ENCODE data around the gene RGS6. TPM values are rescaled to one million over a fixed set of nuclear protein-coding genes. Genes with fewer than 3 reads are reported as not detected.

RGS6 gene
- total RNA-seq, 2 experiments from 2014 or later, result not detected

DNA sequence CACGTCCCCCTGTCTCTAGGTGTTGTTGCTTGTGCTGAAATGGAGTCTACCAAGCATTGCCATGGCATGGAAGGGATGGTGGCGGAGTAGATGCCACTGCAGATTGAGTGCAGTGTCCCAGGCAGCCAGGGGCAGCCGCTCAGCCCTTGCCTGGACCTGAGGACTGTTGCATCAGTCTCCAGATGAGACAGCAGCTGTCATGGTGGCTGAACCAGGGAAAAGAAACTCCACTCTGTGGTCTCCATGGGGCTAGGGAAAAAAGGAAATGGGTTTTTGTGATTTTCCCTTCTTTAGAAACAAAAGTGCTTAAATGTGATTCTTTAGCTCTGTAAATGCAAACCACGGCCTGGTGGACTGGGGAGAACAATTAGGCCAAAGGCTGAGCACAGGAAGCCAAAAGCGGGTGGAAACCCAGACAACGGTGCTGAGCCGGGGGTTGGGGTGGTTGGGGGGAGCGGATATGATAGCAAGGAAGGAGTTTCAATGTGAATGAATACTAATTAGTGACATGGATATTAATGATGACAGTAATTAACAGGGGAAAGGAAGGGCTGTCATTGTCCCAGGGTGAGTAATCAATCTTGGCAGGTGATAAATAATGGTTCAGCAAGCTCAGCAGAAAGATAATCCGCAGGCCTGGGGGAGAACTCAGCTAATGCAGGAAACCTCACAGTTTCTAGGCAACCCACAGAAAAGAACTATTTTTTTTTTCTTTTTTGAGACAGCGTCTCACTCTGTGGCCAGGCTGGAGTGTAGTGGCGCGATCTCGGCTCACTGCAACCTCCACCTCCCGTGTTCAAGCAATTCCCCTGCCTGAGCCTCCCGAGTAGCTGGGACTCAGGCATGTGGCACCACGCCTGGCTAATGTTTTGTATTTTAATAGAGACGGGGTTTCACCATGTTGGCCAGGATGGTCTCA, 519.1 kb downstream of the RGS6 start:
- Histone ChIP-seq H3K4me2 (ENCODE audit: low read length) (no peak overlapping the region), H3K79me2 (ENCODE audit: insufficient read depth, low read depth, low read length) (no peaks in the 10 kb centered on the region), H3K4me3 (ENCODE audit: low read depth, low read length, poor library complexity, severe bottlenecking) (no peak overlapping the region), H3K4me1 (ENCODE audit: insufficient read depth, low read length, poor library complexity, severe bottlenecking) (no peaks in the 10 kb centered on the region), H3K9me2 (ENCODE audit: insufficient read depth, low read length) (no peaks in the 10 kb centered on the region), H3K36me3 (ENCODE audit: insufficient read depth, low read length) (no peaks in the 10 kb centered on the region), H3K27ac (ENCODE audit: low read depth, low read length, poor library complexity, severe bottlenecking) (no peak overlapping the region), H4K20me1 (ENCODE audit: insufficient read depth, low read length) (no peaks in the 10 kb centered on the region), H3K9me3 (ENCODE audit: low read length) (no peaks in the 10 kb centered on the region), H2AFZ (ENCODE audit: low read length) (peak overlapping the region; percentile 40; the same call in 1 of the 2 replicates)
- no peak for DNase-seq (ENCODE audit: low spot score)
- TF ChIP-seq, protein P1, sequence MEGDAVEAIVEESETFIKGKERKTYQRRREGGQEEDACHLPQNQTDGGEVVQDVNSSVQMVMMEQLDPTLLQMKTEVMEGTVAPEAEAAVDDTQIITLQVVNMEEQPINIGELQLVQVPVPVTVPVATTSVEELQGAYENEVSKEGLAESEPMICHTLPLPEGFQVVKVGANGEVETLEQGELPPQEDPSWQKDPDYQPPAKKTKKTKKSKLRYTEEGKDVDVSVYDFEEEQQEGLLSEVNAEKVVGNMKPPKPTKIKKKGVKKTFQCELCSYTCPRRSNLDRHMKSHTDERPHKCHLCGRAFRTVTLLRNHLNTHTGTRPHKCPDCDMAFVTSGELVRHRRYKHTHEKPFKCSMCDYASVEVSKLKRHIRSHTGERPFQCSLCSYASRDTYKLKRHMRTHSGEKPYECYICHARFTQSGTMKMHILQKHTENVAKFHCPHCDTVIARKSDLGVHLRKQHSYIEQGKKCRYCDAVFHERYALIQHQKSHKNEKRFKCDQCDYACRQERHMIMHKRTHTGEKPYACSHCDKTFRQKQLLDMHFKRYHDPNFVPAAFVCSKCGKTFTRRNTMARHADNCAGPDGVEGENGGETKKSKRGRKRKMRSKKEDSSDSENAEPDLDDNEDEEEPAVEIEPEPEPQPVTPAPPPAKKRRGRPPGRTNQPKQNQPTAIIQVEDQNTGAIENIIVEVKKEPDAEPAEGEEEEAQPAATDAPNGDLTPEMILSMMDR (conservative IDR thresholded peaks at IDR 0.05; ENCODE audit: low read length), result no peak
- TF ChIP-seq EZH2phosphoT487 (IDR thresholded peaks at IDR 0.05; ENCODE audit: borderline replicate concordance, low read depth, low read length), result no peak
- ChIA-PET CTCF (ENCODE audit: unreplicated experiment) (no interaction called here), POLR2A (no interaction called here)
- no TSS peak for BruUV-seq (replicated peaks)
- intact Hi-C loops (cut with micrococcal nuclease; ENCODE audit: unreplicated experiment), result no loop called here

DNA sequence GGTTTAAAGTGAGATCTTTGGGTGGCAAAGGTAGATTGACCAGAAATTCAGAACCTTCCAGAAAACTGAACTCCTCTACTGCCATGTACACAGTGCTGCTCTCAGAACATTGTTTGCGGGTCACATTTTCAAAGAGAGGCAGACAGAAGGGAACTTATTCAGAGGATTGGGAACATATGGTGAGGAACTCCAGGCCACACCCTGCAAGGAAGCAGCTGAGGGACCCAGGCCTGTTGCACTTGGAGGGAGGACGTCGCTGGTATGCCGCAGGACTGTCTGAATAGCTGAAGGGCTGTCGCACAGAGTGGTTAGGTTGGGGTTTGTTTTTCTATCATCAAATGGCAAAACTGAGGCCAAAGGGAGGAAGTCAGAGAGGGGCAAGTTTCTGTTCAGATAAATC, 520.5 kb downstream of the RGS6 start:
- Histone ChIP-seq H3K4me2 (ENCODE audit: low read length) (no peak overlapping the region), H2AFZ (ENCODE audit: low read length) (no peak overlapping the region), H3K36me3 (ENCODE audit: insufficient read depth, low read length) (no peaks in the 10 kb centered on the region), H3K9me3 (ENCODE audit: low read length) (no peaks in the 10 kb centered on the region), H3K27ac (ENCODE audit: low read depth, low read length, poor library complexity, severe bottlenecking) (no peak overlapping the region), H3K4me3 (ENCODE audit: low read depth, low read length, poor library complexity, severe bottlenecking) (no peak overlapping the region), H4K20me1 (ENCODE audit: insufficient read depth, low read length) (no peaks in the 10 kb centered on the region), H3K4me1 (ENCODE audit: insufficient read depth, low read length, poor library complexity, severe bottlenecking) (no peaks in the 10 kb centered on the region), H3K79me2 (ENCODE audit: insufficient read depth, low read depth, low read length) (no peaks in the 10 kb centered on the region), H3K9me2 (ENCODE audit: insufficient read depth, low read length) (no peaks in the 10 kb centered on the region)
- BruUV-seq (replicated peaks), result no TSS peak
- TF ChIP-seq, protein P1 (conservative IDR thresholded peaks at IDR 0.05; ENCODE audit: low read length), result no peak
- TF ChIP-seq EZH2phosphoT487 (IDR thresholded peaks at IDR 0.05; ENCODE audit: borderline replicate concordance, low read depth, low read length), result no peak
- no peak for DNase-seq (ENCODE audit: low spot score)
- ChIA-PET POLR2A (interaction anchor here (0.6 kb wide), 1 partner anchor 31 kb away, joined by 3 read pairs; no protein-coding TSS in a partner anchor), CTCF (ENCODE audit: unreplicated experiment) (no interaction called here)
- intact Hi-C loops (cut with micrococcal nuclease; ENCODE audit: unreplicated experiment), result no loop called here

Measured in OCI-LY7 (cell line).